Ascending aorta (tissue), 2 donors: ENCODE data around the gene SUPT20HL2. TPM values are rescaled to one million over a fixed set of nuclear protein-coding genes. Genes with fewer than 3 reads are reported as not detected.

Experiments
- DNase-seq, 2 donors: peaks; one replicate each; pipeline ENCODE4 v3.0.0-alpha.2; 2019; ENCODE audit warnings: low spot score in 2 of 2
- H3K27ac ChIP-seq, 2 donors: fragments of 200-600 bp; sonication (generic); one replicate each; pipeline ENCODE4 v1.5.1; 2016 to 2017; ENCODE audit warnings: mild to moderate bottlenecking in 1 of 2
- H3K27me3 ChIP-seq: fragments of 200-600 bp; sonication (generic); one replicate; pipeline ENCODE4 v1.5.1; 2017
- H3K36me3 ChIP-seq, 2 donors: fragments of 200-600 bp; sonication (generic); one replicate each; pipeline ENCODE4 v1.5.1; 2016
- H3K4me1 ChIP-seq, 2 donors: fragments of 200-600 bp; sonication (generic); one replicate each; pipeline ENCODE4 v1.5.1; 2016 to 2017; ENCODE audit warnings: mild to moderate bottlenecking in 1 of 2
- H3K4me3 ChIP-seq, 2 donors: fragments of 200-600 bp; sonication (generic); one replicate each; pipeline ENCODE4 v1.5.1; 2016 to 2017; ENCODE audit warnings: mild to moderate bottlenecking in 1 of 2
- H3K9me3 ChIP-seq, 2 donors: fragments of 200-600 bp; sonication (generic); one replicate each; pipeline ENCODE4 v1.5.1; 2016
- CTCF ChIP-seq, 3 experiments: fragments of 200-600 bp in 2 of 3; fragments of 450-650 bp in 1 of 3; sonication (generic) in 2 of 3; IDR thresholded peaks; one replicate each; pipeline ENCODE4 v1.5.1; 2016 to 2019; ENCODE audit warnings: antibody characterized with exemption in 3 of 3, mild to moderate bottlenecking in 1 of 3, moderate library complexity in 1 of 3
- intact Hi-C: fragments of 100-400 bp; cut with DNase I; formaldehyde crosslinking; loops from one replicate; pipeline ENCODE4 v1.15.1; 2023
- total RNA-seq: library from RNA; depleted of rRNA; stranded (reverse); fragments of >200 nt; gene quantifications from one replicate; pipeline ENCODE4 v1.1.0, GENCODE V29; 2016

The SUPT20HL2 gene
- total RNA-seq, 1 donor from 2014 or later: 3.2 TPM

GRCh38 chrX:24301806-24302205 is 12.1 kb downstream of the SUPT20HL2 start:
- H3K27ac ChIP-seq: no peak overlapping the region
- no peak for TF ChIP-seq CTCF (IDR thresholded peaks at IDR 0.05)
- DNase-seq: no peak
- intact Hi-C loops: no loop called here
- no peaks in the 10 kb centered on the region for H3K36me3 ChIP-seq
- H3K9me3 ChIP-seq: no peaks in the 10 kb centered on the region
- no peaks in the 10 kb centered on the region for H3K27me3 ChIP-seq
- H3K4me3 ChIP-seq: no peak overlapping the region
- H3K4me1 ChIP-seq: no peaks in the 10 kb centered on the region

- no peak for DNase-seq
- Histone ChIP-seq H3K27ac (no peak overlapping the region), H3K36me3 (no peaks in the 10 kb centered on the region), H3K27me3 (no peaks in the 10 kb centered on the region), H3K4me1 (no peaks in the 10 kb centered on the region), H3K9me3 (no peaks in the 10 kb centered on the region), H3K4me3 (no peak overlapping the region)
- intact Hi-C loops: no loop called here
- TF ChIP-seq CTCF (IDR thresholded peaks at IDR 0.05): no peak
Observed at GRCh38 chrX:24301060-24301459, 12.8 kb downstream of the SUPT20HL2 start.

- Histone ChIP-seq H3K9me3 (no peaks in the 10 kb centered on the region), H3K36me3 (no peaks in the 10 kb centered on the region), H3K27ac (no peak overlapping the region), H3K4me1 (no peaks in the 10 kb centered on the region), H3K27me3 (no peaks in the 10 kb centered on the region), H3K4me3 (no peak overlapping the region)
- no peak for TF ChIP-seq CTCF (IDR thresholded peaks at IDR 0.05)
- no peak for DNase-seq
- intact Hi-C loops: no loop called here
Observed at GRCh38 chrX:24298191-24298590, 15.7 kb downstream of the SUPT20HL2 start.

- Histone ChIP-seq H3K27me3 (no peaks in the 10 kb centered on the region), H3K9me3 (no peaks in the 10 kb centered on the region), H3K4me1 (no peaks in the 10 kb centered on the region), H3K27ac (no peak overlapping the region), H3K4me3 (no peak overlapping the region), H3K36me3 (no peaks in the 10 kb centered on the region)
- TF ChIP-seq CTCF (IDR thresholded peaks at IDR 0.05): no peak
- DNase-seq: no peak
- intact Hi-C loops: no loop called here
Observed at GRCh38 chrX:24294619-24295018, 19.2 kb downstream of the SUPT20HL2 start.

GRCh38 chrX:24293412-24293811 is 20.5 kb downstream of the SUPT20HL2 start:
- Histone ChIP-seq H3K27ac (no peak overlapping the region), H3K27me3 (no peaks in the 10 kb centered on the region), H3K9me3 (no peaks in the 10 kb centered on the region), H3K4me1 (no peaks in the 10 kb centered on the region), H3K36me3 (no peaks in the 10 kb centered on the region), H3K4me3 (no peak overlapping the region)
- TF ChIP-seq CTCF (IDR thresholded peaks at IDR 0.05): no peak
- intact Hi-C loops: no loop called here
- DNase-seq: no peak

- H3K4me3 ChIP-seq: no peak overlapping the region
- no peak for DNase-seq
- no peaks in the 10 kb centered on the region for H3K36me3 ChIP-seq
- H3K9me3 ChIP-seq: no peaks in the 10 kb centered on the region
- intact Hi-C loops: no loop called here
- H3K27me3 ChIP-seq: no peaks in the 10 kb centered on the region
- H3K4me1 ChIP-seq: no peaks in the 10 kb centered on the region
- TF ChIP-seq CTCF (IDR thresholded peaks at IDR 0.05): no peak
- no peak overlapping the region for H3K27ac ChIP-seq
Observed at GRCh38 chrX:24292353-24292752, 21.5 kb downstream of the SUPT20HL2 start.
